ENCODE results near the gene BMP10. TPM values are rescaled to one million over a fixed set of nuclear protein-coding genes. Genes with fewer than 3 reads are reported as not detected.

BMP10 gene
- total RNA-seq, 1 donor from 2014 or later: not detected

DNA sequence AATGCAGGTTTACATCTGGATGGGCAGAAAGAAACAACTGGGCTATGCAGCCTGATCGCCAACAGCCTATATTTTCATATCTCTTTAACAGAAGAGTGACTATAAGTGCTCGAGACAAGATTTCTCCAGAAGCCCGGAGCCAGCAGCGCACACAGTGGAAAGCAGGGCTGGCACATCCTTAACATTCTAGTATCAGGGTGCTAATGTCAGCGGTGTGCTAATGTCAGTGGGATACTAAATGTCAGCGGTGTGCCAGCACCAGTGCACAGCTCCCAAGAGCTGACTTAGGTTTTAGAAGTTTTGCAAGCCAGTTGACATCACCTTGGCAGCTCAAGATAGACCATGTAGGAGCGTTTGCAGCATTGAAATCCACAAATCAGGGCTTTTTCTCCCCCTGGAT is 8.3 kb downstream of the BMP10 start:
- Mint-ChIP-seq H3K27ac (ENCODE audit: unreplicated experiment) (no peak overlapping the region), H3K9me3 (ENCODE audit: unreplicated experiment) (no peaks in the 10 kb centered on the region), H3K4me3 (ENCODE audit: unreplicated experiment) (no peak overlapping the region), H3K27me3 (ENCODE audit: unreplicated experiment) (peaks cover 5% of the 10 kb centered on the region), H3K36me3 (ENCODE audit: unreplicated experiment) (no peaks in the 10 kb centered on the region), H3K4me1 (ENCODE audit: low read depth, unreplicated experiment) (no peaks in the 10 kb centered on the region)
- TF ChIP-seq, protein P1, sequence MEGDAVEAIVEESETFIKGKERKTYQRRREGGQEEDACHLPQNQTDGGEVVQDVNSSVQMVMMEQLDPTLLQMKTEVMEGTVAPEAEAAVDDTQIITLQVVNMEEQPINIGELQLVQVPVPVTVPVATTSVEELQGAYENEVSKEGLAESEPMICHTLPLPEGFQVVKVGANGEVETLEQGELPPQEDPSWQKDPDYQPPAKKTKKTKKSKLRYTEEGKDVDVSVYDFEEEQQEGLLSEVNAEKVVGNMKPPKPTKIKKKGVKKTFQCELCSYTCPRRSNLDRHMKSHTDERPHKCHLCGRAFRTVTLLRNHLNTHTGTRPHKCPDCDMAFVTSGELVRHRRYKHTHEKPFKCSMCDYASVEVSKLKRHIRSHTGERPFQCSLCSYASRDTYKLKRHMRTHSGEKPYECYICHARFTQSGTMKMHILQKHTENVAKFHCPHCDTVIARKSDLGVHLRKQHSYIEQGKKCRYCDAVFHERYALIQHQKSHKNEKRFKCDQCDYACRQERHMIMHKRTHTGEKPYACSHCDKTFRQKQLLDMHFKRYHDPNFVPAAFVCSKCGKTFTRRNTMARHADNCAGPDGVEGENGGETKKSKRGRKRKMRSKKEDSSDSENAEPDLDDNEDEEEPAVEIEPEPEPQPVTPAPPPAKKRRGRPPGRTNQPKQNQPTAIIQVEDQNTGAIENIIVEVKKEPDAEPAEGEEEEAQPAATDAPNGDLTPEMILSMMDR (IDR thresholded peaks at IDR 0.05; ENCODE audit: partially characterized antibody, unreplicated experiment): no peak
- DNase-seq: no peak

DNA sequence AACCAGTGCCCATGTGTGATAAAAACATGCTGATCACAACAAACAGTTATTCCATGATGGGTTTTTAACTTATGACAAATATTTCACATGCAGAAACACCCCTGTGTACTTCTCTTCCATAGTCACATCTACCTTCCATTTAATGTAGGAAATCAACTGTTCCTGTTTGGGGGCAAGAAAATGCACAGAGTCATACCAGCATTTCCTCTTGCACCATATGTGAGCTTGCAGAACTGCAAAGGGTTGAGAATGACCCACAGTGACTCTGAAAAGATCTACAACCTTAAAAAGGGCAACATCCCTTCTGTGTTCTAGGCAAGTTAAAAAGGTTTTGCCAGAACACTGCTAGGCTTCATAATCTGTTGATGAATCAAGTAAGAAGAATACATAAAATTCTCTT is 9.9 kb downstream of the BMP10 start:
- H3K9me3 Mint-ChIP-seq (ENCODE audit: unreplicated experiment): no peaks in the 10 kb centered on the region
- H3K36me3 Mint-ChIP-seq (ENCODE audit: unreplicated experiment): no peaks in the 10 kb centered on the region

DNA sequence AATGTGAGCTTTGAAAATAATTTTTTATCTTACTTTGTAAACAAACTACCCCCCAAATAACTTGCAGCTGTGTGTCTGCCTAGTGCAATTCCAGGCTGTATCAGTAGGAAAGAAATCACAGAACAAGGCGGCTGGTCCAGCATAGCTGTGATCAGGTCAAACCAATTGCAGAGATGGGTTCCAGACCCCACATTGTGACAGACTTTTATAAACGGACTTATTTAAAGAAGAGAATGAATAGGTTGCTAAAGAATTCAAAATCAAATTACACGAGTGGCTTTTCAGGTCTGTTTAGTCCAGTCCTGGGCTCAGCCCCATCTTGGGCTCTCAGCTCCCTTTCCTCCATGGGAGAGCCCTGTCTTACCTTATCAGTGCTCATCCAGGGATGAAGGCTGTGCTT is 11.1 kb downstream of the BMP10 start:
- no peak for DNase-seq
- Mint-ChIP-seq H3K27ac (ENCODE audit: unreplicated experiment) (no peak overlapping the region), H3K27me3 (ENCODE audit: unreplicated experiment) (peaks cover 5% of the 10 kb centered on the region)

More for the DNA sequence above, 9.9 kb downstream of the BMP10 start:
- TF ChIP-seq, protein P1 (IDR thresholded peaks at IDR 0.05; ENCODE audit: partially characterized antibody, unreplicated experiment): no peak
- Mint-ChIP-seq H3K4me3 (ENCODE audit: unreplicated experiment) (no peak overlapping the region), H3K27ac (ENCODE audit: unreplicated experiment) (no peak overlapping the region), H3K27me3 (ENCODE audit: unreplicated experiment) (peaks cover 5% of the 10 kb centered on the region), H3K4me1 (ENCODE audit: low read depth, unreplicated experiment) (no peaks in the 10 kb centered on the region)
- DNase-seq: no peak

DNA sequence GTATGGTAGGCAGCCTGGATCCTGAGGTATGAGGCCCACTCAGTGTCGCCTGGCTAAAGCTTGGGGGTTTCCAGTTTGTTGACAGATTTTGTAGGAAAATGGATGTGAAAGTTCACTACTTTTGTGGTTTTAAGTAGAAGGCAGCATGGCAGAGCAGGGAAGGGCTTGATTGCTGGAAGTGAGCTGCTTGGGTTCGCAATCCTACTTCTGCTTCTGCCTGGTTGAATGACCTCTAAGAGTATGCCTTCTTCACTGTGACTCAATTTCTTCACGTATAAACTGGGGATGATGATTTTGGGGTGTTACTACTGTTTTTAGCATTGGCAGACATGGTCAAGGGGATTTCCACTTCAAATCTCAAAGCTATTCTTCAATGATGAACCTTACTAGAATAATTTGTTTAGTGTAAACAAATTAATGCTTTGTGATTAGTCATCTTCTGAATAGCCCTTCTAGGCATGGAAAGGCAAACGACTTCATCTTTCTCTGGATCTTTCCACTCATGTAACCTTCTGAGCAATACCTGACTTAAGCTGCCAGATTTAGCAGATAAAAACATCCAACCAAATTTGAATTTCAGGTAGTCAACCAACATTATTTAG is 13.2 kb downstream of the BMP10 start:
- no peak overlapping the region for H3K4me3 Mint-ChIP-seq (ENCODE audit: unreplicated experiment)
- no peak for DNase-seq
- H3K36me3 Mint-ChIP-seq (ENCODE audit: unreplicated experiment): no peaks in the 10 kb centered on the region
- TF ChIP-seq, protein P1 (IDR thresholded peaks at IDR 0.05; ENCODE audit: partially characterized antibody, unreplicated experiment): no peak
- no peaks in the 10 kb centered on the region for H3K9me3 Mint-ChIP-seq (ENCODE audit: unreplicated experiment)
- no peak overlapping the region for H3K27ac Mint-ChIP-seq (ENCODE audit: unreplicated experiment)
- peaks cover 5% of the 10 kb centered on the region for H3K27me3 Mint-ChIP-seq (ENCODE audit: unreplicated experiment)
- H3K4me1 Mint-ChIP-seq (ENCODE audit: low read depth, unreplicated experiment): no peaks in the 10 kb centered on the region

More for the DNA sequence above, 11.1 kb downstream of the BMP10 start:
- no peaks in the 10 kb centered on the region for H3K36me3 Mint-ChIP-seq (ENCODE audit: unreplicated experiment)
- no peak overlapping the region for H3K4me3 Mint-ChIP-seq (ENCODE audit: unreplicated experiment)
- no peaks in the 10 kb centered on the region for H3K9me3 Mint-ChIP-seq (ENCODE audit: unreplicated experiment)
- no peaks in the 10 kb centered on the region for H3K4me1 Mint-ChIP-seq (ENCODE audit: low read depth, unreplicated experiment)
- TF ChIP-seq, protein P1 (IDR thresholded peaks at IDR 0.05; ENCODE audit: partially characterized antibody, unreplicated experiment): no peak

DNA sequence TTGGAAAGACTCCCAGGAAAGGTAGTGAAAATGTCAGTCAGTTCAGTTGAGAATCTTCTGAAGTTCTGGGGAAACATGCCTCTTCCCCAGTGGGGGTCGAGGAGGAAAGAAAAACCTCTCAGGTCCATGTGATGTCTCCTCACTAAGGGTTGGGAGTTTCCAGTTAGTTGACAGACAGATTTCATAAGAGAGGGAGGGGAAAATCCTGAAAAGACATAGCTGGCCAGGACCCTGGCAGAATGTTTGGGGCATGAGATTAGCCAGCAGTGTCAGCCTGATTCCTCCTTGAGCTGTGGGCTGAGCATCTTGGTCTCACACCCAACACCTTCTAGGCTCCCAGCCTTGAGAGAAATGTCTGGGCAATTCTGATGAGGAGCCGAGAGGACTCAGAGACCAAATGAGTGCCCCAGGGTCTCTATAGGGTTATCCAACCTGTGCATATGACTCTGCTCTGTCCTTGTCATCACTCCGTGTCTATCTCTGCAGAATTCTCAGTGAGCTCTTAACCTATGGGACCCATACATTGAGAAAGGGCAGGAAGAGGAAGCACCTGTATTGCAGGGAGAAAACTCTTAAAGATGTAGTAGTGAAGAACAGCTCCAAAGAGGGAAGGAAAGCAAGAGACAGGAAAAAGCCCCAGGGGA is 13.9 kb downstream of the BMP10 start:
- no peaks in the 10 kb centered on the region for H3K36me3 Mint-ChIP-seq (ENCODE audit: unreplicated experiment)
- no peaks in the 10 kb centered on the region for H3K4me1 Mint-ChIP-seq (ENCODE audit: low read depth, unreplicated experiment)
- no peaks in the 10 kb centered on the region for H3K9me3 Mint-ChIP-seq (ENCODE audit: unreplicated experiment)
- DNase-seq: no peak
- TF ChIP-seq, protein P1 (IDR thresholded peaks at IDR 0.05; ENCODE audit: partially characterized antibody, unreplicated experiment): no peak
- no peak overlapping the region for H3K27ac Mint-ChIP-seq (ENCODE audit: unreplicated experiment)
- no peak overlapping the region for H3K4me3 Mint-ChIP-seq (ENCODE audit: unreplicated experiment)
- peaks cover 5% of the 10 kb centered on the region for H3K27me3 Mint-ChIP-seq (ENCODE audit: unreplicated experiment)

All from glutamatergic neuron (in vitro differentiated cells).